Aorta (tissue), 5 donors: ENCODE measurements around the gene DGCR8. TPM values are rescaled to one million over a fixed set of nuclear protein-coding genes. Genes with fewer than 3 reads are reported as not detected.

Experiments used
- ATAC-seq: fragments of 200-7000 bp; cut with Tn5 transposase; one replicate; pipeline ENCODE4 v1.9.1; 2022; ENCODE audit warnings: moderate library complexity; ENCODE audit not compliant: low FRiP score
- DNase-seq, 2 donors: peaks; one replicate each; pipeline ENCODE4 v3.0.0-alpha.2; 2020
- H3K27ac ChIP-seq, 2 donors: one replicate each; pipeline ENCODE4 v1.5.1; 2013; ENCODE audit warnings: low read length in 2 of 2, mild to moderate bottlenecking in 2 of 2, moderate library complexity in 2 of 2, control low read depth in 1 of 2, inconsistent platforms in 1 of 2, low read depth in 1 of 2
- H3K27me3 ChIP-seq, 2 donors: one replicate each; pipeline ENCODE4 v1.6.1; 2013; ENCODE audit warnings: control low read depth in 1 of 2, low read length in 1 of 2, mild to moderate bottlenecking in 1 of 2, moderate library complexity in 1 of 2; ENCODE audit not compliant: insufficient read depth in 2 of 2, control insufficient read depth in 1 of 2
- H3K36me3 ChIP-seq, 2 donors: one replicate each; pipeline ENCODE4 v1.6.1; 2013; ENCODE audit warnings: control low read depth in 1 of 2, low read length in 1 of 2, mild to moderate bottlenecking in 1 of 2; ENCODE audit not compliant: insufficient read depth in 2 of 2, control insufficient read depth in 1 of 2
- H3K4me1 ChIP-seq, 2 donors: one replicate each; pipeline ENCODE4 v1.6.1; 2013; ENCODE audit warnings: low read length in 2 of 2, control low read depth in 1 of 2, mild to moderate bottlenecking in 1 of 2, moderate library complexity in 1 of 2; ENCODE audit not compliant: insufficient read depth in 2 of 2, control insufficient read depth in 1 of 2
- H3K4me3 ChIP-seq, 2 donors: one replicate each; pipeline ENCODE4 v1.5.1; 2013; ENCODE audit warnings: low read length in 2 of 2, control low read depth in 1 of 2, mild to moderate bottlenecking in 1 of 2
- H3K9me3 ChIP-seq: one replicate; pipeline ENCODE4 v1.6.1; 2013; ENCODE audit warnings: mild to moderate bottlenecking, low read length; ENCODE audit not compliant: control insufficient read depth
- WGBS, 2 donors: extraction: QIAGEN DNeasy Blood & Tissue Kit; methylation state at CpG; one replicate each; pipeline ENCODE4 v1.1.7; 2013; 5-methylcytosine and 5-hydroxymethylcytosine counted together
- intact Hi-C, 2 donors: fragments of 100-400 bp; cut with DNase I; formaldehyde crosslinking; loops; one replicate each; pipeline versions ENCODE4 v1.14.2 to v1.15.0; 2022
- polyA plus RNA-seq, 2 donors: library from polyadenylated mRNA; stranded (reverse); fragments of 200-250 nt; gene quantifications; one replicate each; pipeline ENCODE4 v1.2.3, GENCODE V29; 2013
- total RNA-seq, 2 donors: library from RNA; stranded (reverse); fragmentation: NEBNext Ultra II Directional; extraction: Animal tissue kit (Norgen Biotek cat#: 25700); gene quantifications; one replicate each; pipeline ENCODE4 v1.2.1, GENCODE V29; 2021
- donor health status: healthy with polysubstance abuse.
- donor health status: Bipolar disorder and iron deficiency.
- donor health status: DM: no; HTN: no; CAD: no.
- donor health status: DM: no; HTN: no; CAD: no.
- donor health status: DM: yes; HTN: yes; CAD: no.

Gene DGCR8
- total and polyA plus RNA-seq, 4 donors, result 5.5 to 43.9 (median 27.2) TPM

GRCh38 chr22:20138868-20139267, 58.8 kb downstream of the DGCR8 start:
- H3K27me3 ChIP-seq, result no peaks in the 10 kb centered on the region
- WGBS, 2 donors, result 88 to 94% methylated on average over 15 to 16 of the region's 16 CpGs
- H3K4me3 ChIP-seq, result no peak overlapping the region
- no peaks in the 10 kb centered on the region for H3K36me3 ChIP-seq
- no peak for ATAC-seq
- H3K9me3 ChIP-seq, result no peaks in the 10 kb centered on the region
- no peaks in the 10 kb centered on the region for H3K4me1 ChIP-seq
- intact Hi-C loops, result no loop called here
- no peak for DNase-seq
- H3K27ac ChIP-seq, result no peak overlapping the region

- H3K36me3 ChIP-seq, result no peaks in the 10 kb centered on the region
- WGBS, 2 donors, result 95 to 96% methylated on average over 36 of the region's 36 CpGs
Measured at GRCh38 chr22:20139391-20140106, 59.5 kb downstream of the DGCR8 start.

DNA sequence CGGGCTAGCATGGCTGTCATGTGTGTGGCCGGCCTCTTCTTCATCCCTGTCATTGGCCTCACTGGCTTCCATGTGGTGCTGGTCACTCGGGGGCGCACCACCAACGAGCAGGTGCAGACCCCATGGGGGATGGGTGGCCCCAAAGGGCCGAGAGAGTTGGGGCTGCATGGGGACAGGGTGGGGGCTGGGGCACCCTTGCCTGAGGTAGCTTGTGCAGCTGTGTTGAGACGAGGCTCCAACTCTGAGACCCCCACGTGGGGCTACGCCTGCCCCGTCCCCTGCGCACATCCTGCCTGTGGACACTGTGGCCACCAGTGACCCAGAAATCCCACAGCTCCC, 60.0 kb downstream of the DGCR8 start:
- H3K4me3 ChIP-seq, result no peak overlapping the region
- no peak overlapping the region for H3K27ac ChIP-seq
- 85 to 90% methylated on average over 11 of the region's 11 CpGs for WGBS, 2 donors
- H3K27me3 ChIP-seq, result no peaks in the 10 kb centered on the region
- H3K36me3 ChIP-seq, result no peaks in the 10 kb centered on the region
- no peaks in the 10 kb centered on the region for H3K4me1 ChIP-seq
- intact Hi-C loops, result no loop called here
- no peak for DNase-seq
- no peaks in the 10 kb centered on the region for H3K9me3 ChIP-seq
- ATAC-seq, result no peak

More at GRCh38 chr22:20139391-20140106, 59.5 kb downstream of the DGCR8 start:
- Histone ChIP-seq H3K4me3 (no peak overlapping the region), H3K9me3 (no peaks in the 10 kb centered on the region), H3K4me1 (no peaks in the 10 kb centered on the region), H3K27me3 (no peaks in the 10 kb centered on the region), H3K27ac (no peak overlapping the region)
- intact Hi-C loops, result no loop called here
- ATAC-seq, result no peak
- DNase-seq, result no peak

GRCh38 chr22:20140521-20140964, 60.5 kb downstream of the DGCR8 start:
- Histone ChIP-seq H3K9me3 (no peaks in the 10 kb centered on the region), H3K36me3 (no peaks in the 10 kb centered on the region), H3K4me1 (no peaks in the 10 kb centered on the region), H3K4me3 (no peak overlapping the region), H3K27me3 (no peaks in the 10 kb centered on the region), H3K27ac (no peak overlapping the region)
- WGBS, 2 donors, result 92 to 94% methylated on average over 16 to 17 of the region's 17 CpGs
- ATAC-seq (no peak), DNase-seq (no peak)
- intact Hi-C loops, result no loop called here

DNA sequence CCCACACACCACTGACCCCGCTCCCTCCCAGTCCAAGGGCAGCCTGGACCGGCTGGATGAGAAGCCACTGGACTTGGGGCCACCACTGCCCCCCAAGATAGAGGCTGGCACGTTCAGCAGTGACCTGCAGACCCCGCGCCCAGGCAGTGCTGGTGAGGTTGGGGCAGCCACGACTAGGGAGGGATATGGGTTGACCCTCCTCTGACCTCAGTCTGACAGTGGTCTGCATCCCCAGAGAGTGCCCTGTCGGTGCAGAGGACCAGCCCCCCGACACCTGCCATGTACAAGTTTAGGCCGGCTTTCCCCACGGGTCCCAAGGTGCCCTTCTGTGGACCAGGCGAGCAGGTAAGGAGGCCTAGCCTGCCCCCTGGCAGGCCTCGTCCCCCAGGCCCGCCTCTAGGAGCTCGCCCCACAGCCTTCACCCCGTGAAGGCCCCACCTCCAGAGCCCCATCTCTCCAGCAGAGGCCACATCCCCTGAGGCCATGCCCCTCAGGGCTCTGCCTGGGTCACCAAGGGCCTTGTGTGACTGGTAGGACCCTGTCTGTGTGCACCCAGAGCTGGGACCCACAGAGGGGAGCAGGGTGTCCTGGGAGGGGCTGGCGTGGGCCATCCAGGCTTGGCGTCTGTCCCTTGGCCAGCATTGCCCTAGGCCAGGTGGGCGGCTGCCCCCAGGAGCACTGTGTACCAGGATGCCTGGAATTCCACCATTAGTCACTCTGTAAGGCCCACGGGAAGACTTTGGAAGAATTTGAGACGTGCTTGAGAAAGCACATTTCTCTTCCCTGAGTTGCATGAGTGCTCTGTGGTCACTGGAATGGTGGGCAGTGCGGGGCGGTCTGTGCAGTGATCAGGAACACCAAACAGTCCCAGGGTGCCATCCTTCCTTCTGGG, 61.4 kb downstream of the DGCR8 start:
- intact Hi-C loops, result no loop called here
- Histone ChIP-seq H3K4me3 (no peak overlapping the region), H3K4me1 (no peaks in the 10 kb centered on the region), H3K36me3 (no peaks in the 10 kb centered on the region), H3K9me3 (no peaks in the 10 kb centered on the region), H3K27me3 (no peaks in the 10 kb centered on the region), H3K27ac (no peak overlapping the region)
- 74 to 75% methylated on average over 22 of the region's 22 CpGs for WGBS, 2 donors
- ATAC-seq (no peak), DNase-seq (no peak)

DNA sequence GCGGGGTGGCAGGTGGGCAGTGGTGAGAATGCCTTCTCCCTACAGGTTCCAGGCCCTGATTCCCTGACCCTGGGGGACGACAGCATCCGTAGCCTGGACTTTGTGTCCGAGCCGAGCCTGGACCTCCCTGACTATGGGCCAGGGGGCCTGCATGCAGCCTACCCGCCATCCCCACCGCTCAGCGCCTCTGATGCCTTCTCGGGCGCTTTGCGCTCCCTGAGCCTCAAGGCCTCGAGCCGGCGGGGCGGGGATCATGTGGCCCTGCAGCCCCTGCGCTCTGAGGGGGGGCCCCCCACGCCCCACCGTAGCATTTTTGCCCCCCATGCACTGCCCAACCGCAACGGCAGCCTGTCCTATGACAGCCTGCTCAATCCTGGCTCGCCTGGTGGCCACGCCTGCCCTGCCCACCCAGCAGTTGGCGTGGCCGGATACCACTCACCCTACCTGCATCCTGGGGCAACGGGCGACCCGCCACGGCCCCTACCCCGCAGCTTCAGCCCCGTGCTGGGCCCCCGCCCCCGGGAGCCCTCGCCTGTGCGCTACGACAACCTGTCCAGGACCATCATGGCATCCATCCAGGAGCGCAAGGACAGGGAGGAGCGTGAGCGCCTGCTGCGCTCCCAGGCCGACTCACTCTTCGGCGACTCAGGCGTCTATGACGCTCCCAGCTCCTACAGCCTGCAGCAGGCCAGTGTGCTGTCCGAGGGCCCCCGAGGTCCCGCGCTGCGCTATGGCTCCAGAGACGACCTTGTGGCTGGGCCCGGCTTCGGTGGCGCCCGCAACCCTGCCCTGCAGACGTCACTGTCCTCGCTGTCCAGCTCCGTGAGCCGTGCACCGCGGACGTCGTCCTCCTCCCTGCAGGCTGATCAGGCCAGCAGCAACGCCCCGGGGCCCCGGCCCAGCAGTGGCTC, 62.9 kb downstream of the DGCR8 start:
- no peaks in the 10 kb centered on the region for H3K9me3 ChIP-seq
- 94% methylated on average over 62 to 65 of the region's 65 CpGs for WGBS, 2 donors
- no peak for ATAC-seq
- no peaks in the 10 kb centered on the region for H3K27me3 ChIP-seq
- no peak overlapping the region for H3K27ac ChIP-seq
- no peaks in the 10 kb centered on the region for H3K36me3 ChIP-seq
- H3K4me1 ChIP-seq, result no peaks in the 10 kb centered on the region
- intact Hi-C loops, result no loop called here
- no peak for DNase-seq
- H3K4me3 ChIP-seq, result no peak overlapping the region

DNA sequence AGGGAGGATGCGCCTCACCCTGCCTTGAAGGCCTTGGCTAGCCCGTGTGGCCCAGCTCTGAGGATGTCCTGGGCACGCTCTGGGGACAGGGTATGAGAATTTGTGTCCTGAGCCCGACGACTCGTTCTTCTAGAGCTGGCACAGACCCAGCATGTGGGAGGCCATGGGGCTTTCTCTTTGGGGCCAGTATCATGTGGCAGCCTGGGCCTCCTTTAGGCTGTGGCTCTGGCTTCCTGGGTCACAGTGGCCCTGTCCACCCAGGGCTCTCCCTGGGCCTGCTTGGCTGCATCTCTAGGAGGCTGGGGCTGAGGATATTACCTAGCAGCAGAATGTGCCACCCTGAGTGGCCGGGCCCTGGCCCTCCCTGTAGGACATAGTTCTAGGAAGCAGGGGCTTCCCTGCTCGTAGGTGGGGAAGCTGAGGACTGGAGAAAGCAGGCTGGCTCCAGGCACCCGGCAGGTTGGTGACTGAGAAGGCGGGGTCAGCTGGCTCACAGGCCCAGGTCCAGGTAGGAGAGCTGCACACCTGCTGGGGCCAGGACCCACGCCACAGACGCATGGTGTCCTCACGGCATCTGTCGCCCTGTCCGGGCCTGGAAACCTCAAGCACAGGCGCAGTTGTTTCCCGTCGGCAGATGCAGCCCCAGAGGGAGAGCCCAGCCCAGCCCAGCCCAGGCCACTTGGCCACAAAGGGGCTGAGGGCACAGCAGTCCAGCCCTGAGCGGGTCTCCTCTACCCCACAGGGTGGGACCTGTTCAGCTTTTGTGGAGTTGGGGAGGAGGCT, 64.0 kb downstream of the DGCR8 start:
- Histone ChIP-seq H3K4me3 (no peak overlapping the region), H3K27me3 (no peaks in the 10 kb centered on the region), H3K4me1 (no peaks in the 10 kb centered on the region), H3K9me3 (no peaks in the 10 kb centered on the region), H3K27ac (no peak overlapping the region), H3K36me3 (no peaks in the 10 kb centered on the region)
- 81 to 86% methylated on average over 19 of the region's 19 CpGs for WGBS, 2 donors
- intact Hi-C loops, result no loop called here
- DNase-seq (no peak), ATAC-seq (no peak)
